ENCODE measurements around the gene BCDIN3D.

Gene BCDIN3D

GRCh38 chr12:49887091-49887490 is 44.2 kb upstream of the BCDIN3D start:
- TF ChIP-seq POLR2AphosphoS5 (IDR thresholded peaks at IDR 0.05; ENCODE audit: low read depth, low read length): no peak
- TF ChIP-seq TAF1 (IDR thresholded peaks at IDR 0.05; ENCODE audit: borderline replicate concordance, insufficient read depth, low read length): no peak
- no peak for TF ChIP-seq FOXP2 (optimal IDR thresholded peaks at IDR 0.05; ENCODE audit: borderline replicate concordance, extremely low read depth, extremely low read length, insufficient read depth)
- TF ChIP-seq REST (IDR thresholded peaks at IDR 0.05; ENCODE audit: insufficient read depth in 1 of 2, low read depth in 2 of 2, low read length in 2 of 2): no peak
- TF ChIP-seq SIN3A (IDR thresholded peaks at IDR 0.05; ENCODE audit: borderline replicate concordance, insufficient read depth, low read length): no peak

- TF ChIP-seq REST (IDR thresholded peaks at IDR 0.05; ENCODE audit: insufficient read depth in 1 of 2, low read depth in 2 of 2, low read length in 2 of 2) (no peak), SIN3A (IDR thresholded peaks at IDR 0.05; ENCODE audit: borderline replicate concordance, insufficient read depth, low read length) (no peak), TAF1 (IDR thresholded peaks at IDR 0.05; ENCODE audit: borderline replicate concordance, insufficient read depth, low read length) (no peak), FOXP2 (optimal IDR thresholded peaks at IDR 0.05; ENCODE audit: borderline replicate concordance, extremely low read depth, extremely low read length, insufficient read depth) (no peak), POLR2AphosphoS5 (IDR thresholded peaks at IDR 0.05; ENCODE audit: low read depth, low read length) (no peak)
These were observed 43.0 kb upstream of the BCDIN3D start for GRCh38 chr12:49885663-49886461.

GRCh38 chr12:49885118-49885517 is 42.2 kb upstream of the BCDIN3D start:
- TF ChIP-seq FOXP2 (optimal IDR thresholded peaks at IDR 0.05; ENCODE audit: borderline replicate concordance, extremely low read depth, extremely low read length, insufficient read depth) (no peak), POLR2AphosphoS5 (IDR thresholded peaks at IDR 0.05; ENCODE audit: low read depth, low read length) (no peak), TAF1 (IDR thresholded peaks at IDR 0.05; ENCODE audit: borderline replicate concordance, insufficient read depth, low read length) (no peak), SIN3A (IDR thresholded peaks at IDR 0.05; ENCODE audit: borderline replicate concordance, insufficient read depth, low read length) (no peak), REST (IDR thresholded peaks at IDR 0.05; ENCODE audit: insufficient read depth in 1 of 2, low read depth in 2 of 2, low read length in 2 of 2) (no peak)

GRCh38 chr12:49882851-49883464 is 40.1 kb upstream of the BCDIN3D start:
- TF ChIP-seq SIN3A (IDR thresholded peaks at IDR 0.05; ENCODE audit: borderline replicate concordance, insufficient read depth, low read length) (no peak), TAF1 (IDR thresholded peaks at IDR 0.05; ENCODE audit: borderline replicate concordance, insufficient read depth, low read length) (no peak), REST (IDR thresholded peaks at IDR 0.05; ENCODE audit: insufficient read depth in 1 of 2, low read depth in 2 of 2, low read length in 2 of 2) (no peak), POLR2AphosphoS5 (IDR thresholded peaks at IDR 0.05; ENCODE audit: low read depth, low read length) (no peak), FOXP2 (optimal IDR thresholded peaks at IDR 0.05; ENCODE audit: borderline replicate concordance, extremely low read depth, extremely low read length, insufficient read depth) (no peak)
